Body of pancreas (tissue), 4 donors: ENCODE data around the gene BRF1. TPM values are rescaled to one million over a fixed set of nuclear protein-coding genes. Genes with fewer than 3 reads are reported as not detected.

Source experiments
- ATAC-seq: fragments of 150-250 bp; one replicate; pipeline ENCODE4 v1.9.1; 2016
- DNase-seq, 4 donors: peaks; one replicate each; pipeline ENCODE4 v3.0.0-alpha.2; 2019
- H3K27ac ChIP-seq, 4 donors: fragments of 200-600 bp; sonication (generic); 1 replicate in 3 of 4; 2 replicates in 1 of 4; pipeline versions ENCODE4 v1.5.1 to v1.6.1; 2016 to 2019; ENCODE audit warnings: mild to moderate bottlenecking in 1 of 4, mixed read lengths in 1 of 4, moderate library complexity in 1 of 4
- H3K27me3 ChIP-seq, 2 donors: fragments of 200-600 bp; sonication (generic); one replicate each; pipeline ENCODE4 v1.6.0; 2016; ENCODE audit warnings: mild to moderate bottlenecking in 1 of 2
- H3K36me3 ChIP-seq, 2 donors: fragments of 200-600 bp; sonication (generic); replicated peaks in 1 of 2; 2 replicates each; pipeline ENCODE4 v1.5.1; 2016; ENCODE audit warnings: low read depth in 2 of 2; ENCODE audit not compliant: insufficient read depth in 1 of 2
- H3K4me1 ChIP-seq: fragments of 200-600 bp; sonication (generic); one replicate; pipeline ENCODE4 v1.6.0; 2016
- H3K4me3 ChIP-seq, 2 donors: fragments of 200-600 bp; sonication (generic); 1 replicate in 1 of 2; 2 replicates in 1 of 2; pipeline ENCODE4 v1.5.1; 2016 to 2019
- H3K9me3 ChIP-seq, 3 donors: fragments of 200-600 bp; sonication (generic); 1 replicate in 2 of 3; 2 replicates in 1 of 3; pipeline ENCODE4 v1.5.1; 2016
- POLR2A ChIP-seq, 3 donors: fragments of 450-650 bp; IDR thresholded peaks; one replicate each; pipeline ENCODE4 v1.6.1; 2016; ENCODE audit warnings: antibody characterized with exemption in 3 of 3, mild to moderate bottlenecking in 2 of 3
- WGBS, 2 donors: methylation state at CpG; one replicate each; pipeline ENCODE4 v1.1.5; 2017; 5-methylcytosine and 5-hydroxymethylcytosine counted together
- intact Hi-C: fragments of 100-400 bp; cut with DNase I; formaldehyde crosslinking; loops from one replicate; pipeline ENCODE4 v1.15.1; 2023
- total RNA-seq, 2 donors: library from RNA; depleted of rRNA; stranded (reverse); fragments of >200 nt; gene quantifications; one replicate each; pipeline ENCODE4 v1.1.0, GENCODE V29; 2016
- TF ChIP-seq, protein P1 (sequence below), 7 experiments: fragments of 450-650 bp in 4 of 7; fragments of 200-600 bp in 3 of 7; sonication (generic) in 3 of 7; IDR thresholded peaks; one replicate each; pipeline ENCODE4 v1.5.1; 2016 to 2019; ENCODE audit warnings: antibody characterized with exemption in 7 of 7

Gene BRF1
- total RNA-seq, 2 donors from 2014 or later: 54.5 to 86.7 TPM

DNA sequence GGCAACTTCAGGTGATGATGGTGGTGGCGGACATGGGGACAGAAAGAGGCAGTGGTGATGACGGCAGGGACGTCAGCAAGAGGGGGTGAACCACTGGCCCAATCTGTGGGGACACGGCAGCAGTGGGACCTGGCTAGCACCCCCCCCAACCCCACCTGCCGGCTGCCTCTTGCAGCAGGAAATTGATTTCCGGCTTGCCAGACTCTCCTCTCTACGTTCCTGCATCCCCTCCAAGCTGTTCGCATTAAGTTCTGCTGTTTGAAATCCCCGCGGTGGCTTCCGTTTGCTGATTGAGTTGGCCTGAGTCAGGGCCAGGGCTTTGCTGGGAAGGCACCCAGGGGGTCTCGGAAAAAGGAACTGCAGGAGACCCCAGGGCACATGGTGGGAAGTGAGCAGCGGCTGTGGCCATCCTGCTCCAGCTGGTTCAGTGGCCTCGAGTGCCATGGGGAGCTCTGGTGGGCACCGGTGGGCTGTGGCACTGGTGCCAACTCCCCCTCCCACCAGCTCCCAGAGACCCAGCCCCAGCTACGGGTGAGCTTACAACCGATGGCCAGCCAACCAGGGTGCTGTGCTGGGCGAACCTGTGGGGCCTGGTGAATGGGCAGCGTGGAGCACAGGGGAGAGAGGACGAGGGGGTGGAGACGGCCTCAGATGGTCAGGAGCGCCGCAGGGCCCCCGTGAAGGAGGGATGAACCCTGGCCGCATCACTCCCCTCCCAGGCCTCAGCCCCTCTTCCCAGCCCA is 105.1 kb downstream of the BRF1 start:
- H3K27ac ChIP-seq: peak overlapping the region in 2 of 4 donors; percentile 35 to 46
- intact Hi-C loops: no loop called here
- WGBS, 2 donors: 54 to 56% methylated on average over 19 to 24 of the region's 25 CpGs
- no peaks in the 10 kb centered on the region for H3K36me3 ChIP-seq
- TF ChIP-seq, protein P1, sequence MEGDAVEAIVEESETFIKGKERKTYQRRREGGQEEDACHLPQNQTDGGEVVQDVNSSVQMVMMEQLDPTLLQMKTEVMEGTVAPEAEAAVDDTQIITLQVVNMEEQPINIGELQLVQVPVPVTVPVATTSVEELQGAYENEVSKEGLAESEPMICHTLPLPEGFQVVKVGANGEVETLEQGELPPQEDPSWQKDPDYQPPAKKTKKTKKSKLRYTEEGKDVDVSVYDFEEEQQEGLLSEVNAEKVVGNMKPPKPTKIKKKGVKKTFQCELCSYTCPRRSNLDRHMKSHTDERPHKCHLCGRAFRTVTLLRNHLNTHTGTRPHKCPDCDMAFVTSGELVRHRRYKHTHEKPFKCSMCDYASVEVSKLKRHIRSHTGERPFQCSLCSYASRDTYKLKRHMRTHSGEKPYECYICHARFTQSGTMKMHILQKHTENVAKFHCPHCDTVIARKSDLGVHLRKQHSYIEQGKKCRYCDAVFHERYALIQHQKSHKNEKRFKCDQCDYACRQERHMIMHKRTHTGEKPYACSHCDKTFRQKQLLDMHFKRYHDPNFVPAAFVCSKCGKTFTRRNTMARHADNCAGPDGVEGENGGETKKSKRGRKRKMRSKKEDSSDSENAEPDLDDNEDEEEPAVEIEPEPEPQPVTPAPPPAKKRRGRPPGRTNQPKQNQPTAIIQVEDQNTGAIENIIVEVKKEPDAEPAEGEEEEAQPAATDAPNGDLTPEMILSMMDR (IDR thresholded peaks at IDR 0.05): no peak
- no peak for TF ChIP-seq POLR2A (IDR thresholded peaks at IDR 0.05)
- DNase-seq: no peak
- H3K4me3 ChIP-seq: no peak overlapping the region
- peaks cover 0 to 36% of the 10 kb centered on the region in 2 donors for H3K27me3 ChIP-seq
- no peak for ATAC-seq
- no peaks in the 10 kb centered on the region for H3K9me3 ChIP-seq
- peaks cover 26% of the 10 kb centered on the region for H3K4me1 ChIP-seq

DNA sequence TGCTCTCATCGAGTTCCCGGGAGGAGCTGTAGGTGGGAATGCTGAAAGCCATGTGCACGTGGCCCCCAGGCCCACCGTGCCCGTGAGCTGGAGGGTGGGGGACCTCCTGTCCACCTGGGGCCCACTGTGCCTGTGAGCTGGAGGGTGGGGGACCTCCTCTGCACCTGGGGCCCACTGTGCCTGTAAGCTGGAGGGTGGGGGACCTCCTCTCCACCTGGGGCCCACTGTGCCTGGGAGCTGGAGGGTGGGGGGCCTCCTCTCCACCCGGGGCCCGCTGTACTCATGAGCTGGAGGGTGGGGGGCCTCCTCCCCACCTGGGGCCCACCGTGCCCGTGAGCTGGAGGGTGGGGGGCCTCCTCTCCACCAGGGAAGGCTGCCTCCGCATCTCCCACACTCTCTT is 105.8 kb downstream of the BRF1 start:
- H3K4me3 ChIP-seq: no peak overlapping the region
- WGBS, 2 donors: 71 to 79% methylated on average over 2 to 10 of the region's 10 CpGs
- ATAC-seq (no peak), DNase-seq (no peak)
- no peaks in the 10 kb centered on the region for H3K36me3 ChIP-seq
- intact Hi-C loops: no loop called here
- peaks cover 0 to 32% of the 10 kb centered on the region in 2 donors for H3K27me3 ChIP-seq
- no peaks in the 10 kb centered on the region for H3K9me3 ChIP-seq
- TF ChIP-seq, protein P1 (IDR thresholded peaks at IDR 0.05): no peak
- no peak for TF ChIP-seq POLR2A (IDR thresholded peaks at IDR 0.05)
- H3K27ac ChIP-seq: no peak overlapping the region
- H3K4me1 ChIP-seq: peaks cover 26% of the 10 kb centered on the region

DNA sequence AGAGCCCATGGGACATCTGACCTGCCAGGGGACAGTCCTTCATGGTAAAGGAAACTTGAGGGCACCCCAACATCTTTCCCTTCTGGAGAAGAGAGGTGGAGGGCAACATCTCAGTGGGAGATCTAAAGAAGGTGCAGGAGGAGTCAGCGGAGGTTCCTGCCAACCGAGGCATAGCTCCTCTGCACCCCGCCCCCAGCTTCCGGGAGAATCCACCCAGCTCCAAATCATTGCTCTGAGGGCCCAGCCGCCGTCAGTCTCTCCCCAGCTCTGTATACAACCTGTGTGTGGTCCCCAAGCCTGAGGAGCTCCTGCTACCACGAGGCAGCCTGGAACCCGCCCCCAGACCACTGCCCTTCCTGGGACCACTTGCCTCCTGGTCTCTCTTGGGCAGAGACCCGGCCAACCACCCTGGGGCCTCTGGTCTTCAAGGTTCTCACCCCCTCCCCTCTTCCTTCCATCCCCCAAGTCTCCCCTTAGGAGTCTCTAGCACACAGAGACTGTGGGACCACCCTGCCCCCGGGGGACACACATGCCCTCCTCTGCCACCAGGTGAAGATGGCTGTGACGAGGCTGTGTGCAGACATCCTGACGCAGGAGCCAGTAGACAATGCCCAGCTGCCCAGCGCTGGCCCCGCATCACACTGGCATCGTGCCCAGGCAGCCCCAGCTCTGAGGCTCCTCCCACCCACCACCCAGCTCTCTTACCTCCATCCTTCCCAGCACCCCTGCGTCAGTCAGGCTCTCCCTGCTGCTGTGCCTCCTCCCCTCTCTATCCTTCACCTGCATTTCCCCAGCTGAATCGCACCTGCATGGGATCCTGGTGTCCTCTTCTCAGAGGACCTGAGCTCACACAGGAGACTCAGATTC is 106.7 kb downstream of the BRF1 start:
- DNase-seq: no peak
- Histone ChIP-seq H3K4me1 (peaks cover 26% of the 10 kb centered on the region), H3K36me3 (no peaks in the 10 kb centered on the region), H3K9me3 (no peaks in the 10 kb centered on the region), H3K4me3 (no peak overlapping the region), H3K27ac (no peak overlapping the region), H3K27me3 (peaks cover 0 to 26% of the 10 kb centered on the region in 2 donors)
- WGBS, 2 donors: 50 to 60% methylated on average over 13 to 17 of the region's 17 CpGs
- intact Hi-C loops: no loop called here
- ATAC-seq: no peak
- TF ChIP-seq, protein P1 (IDR thresholded peaks at IDR 0.05): no peak
- no peak for TF ChIP-seq POLR2A (IDR thresholded peaks at IDR 0.05)

DNA sequence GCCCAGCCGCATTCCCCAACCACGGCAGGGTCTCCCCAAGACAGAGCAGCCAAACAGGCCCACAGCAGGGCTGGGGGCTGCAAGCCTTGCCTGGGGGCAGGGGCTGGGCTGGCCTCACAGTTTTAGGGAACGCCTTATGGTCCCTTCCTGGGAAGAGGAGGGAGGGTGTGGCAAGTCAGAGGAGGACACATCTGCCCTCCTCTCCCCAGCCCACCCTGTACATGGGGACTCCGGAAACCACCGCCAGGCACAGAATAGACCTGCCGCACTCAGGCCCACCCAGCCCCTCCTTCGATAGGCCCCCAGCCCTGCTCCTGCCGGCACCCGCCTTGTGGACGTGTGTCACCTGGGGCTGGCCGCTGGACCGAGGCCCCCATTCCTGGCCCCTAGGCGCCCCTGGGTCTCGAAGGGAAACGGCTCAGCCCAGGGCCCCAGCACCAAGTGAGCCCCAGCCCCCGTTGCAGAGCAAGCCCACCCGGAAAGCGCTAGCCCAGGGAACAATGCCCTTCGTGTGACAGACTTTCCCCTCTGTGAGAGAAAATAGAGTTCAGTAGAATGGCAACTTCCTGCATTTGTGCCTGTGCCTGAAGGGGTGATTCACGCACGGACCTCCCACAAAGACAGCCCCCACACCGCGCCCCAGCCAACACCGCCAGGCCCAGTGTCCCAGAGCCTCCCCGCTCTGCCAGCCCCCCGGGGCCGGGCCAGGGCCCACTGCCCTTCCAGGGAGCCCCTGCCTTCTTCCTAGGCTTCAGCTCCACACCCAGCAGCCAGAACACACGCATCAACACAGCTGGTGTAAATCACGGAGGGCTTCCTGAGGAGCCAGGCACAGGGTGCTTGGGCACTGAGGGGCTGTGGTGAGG is 107.7 kb downstream of the BRF1 start:
- Histone ChIP-seq H3K27me3 (peaks cover 0 to 21% of the 10 kb centered on the region in 2 donors), H3K4me3 (no peak overlapping the region), H3K4me1 (peaks cover 26% of the 10 kb centered on the region), H3K36me3 (no peaks in the 10 kb centered on the region), H3K27ac (no peak overlapping the region), H3K9me3 (no peaks in the 10 kb centered on the region)
- WGBS, 2 donors: 48 to 80% methylated on average over 1 to 23 of the region's 29 CpGs
- ATAC-seq (peak; percentile 12), DNase-seq (no peak)
- intact Hi-C loops: no loop called here
- TF ChIP-seq, protein P1 (IDR thresholded peaks at IDR 0.05): no peak
- no peak for TF ChIP-seq POLR2A (IDR thresholded peaks at IDR 0.05)
